Measurements from ENCODE around the gene RECQL5.

RECQL5 gene

GRCh38 chr17:75633486-75634375 lies 33.2 kb downstream of the RECQL5 start:
- DNase-seq (ENCODE audit: low read depth) = peak; percentile 34

GRCh38 chr17:75632863-75633485 lies 34.0 kb downstream of the RECQL5 start, which contains the start of gene SMIM5:
SMIM5 (plus strand) TSS chr17:75633434; CDS start chr17:75640202, 6,768 bp downstream.
- DNase-seq (ENCODE audit: low read depth) = peak; percentile 68

GRCh38 chr17:75632428-75632827 lies 34.5 kb downstream of the RECQL5 start:
- DNase-seq (ENCODE audit: low read depth) = no peak

GRCh38 chr17:75631353-75631752 lies 35.6 kb downstream of the RECQL5 start:
- no peak for DNase-seq (ENCODE audit: low read depth)

- DNase-seq (ENCODE audit: low read depth) = no peak
These were observed 36.7 kb downstream of the RECQL5 start for GRCh38 chr17:75630071-75630917.

GRCh38 chr17:75629157-75629556 lies 37.8 kb downstream of the RECQL5 start:
- no peak for DNase-seq (ENCODE audit: low read depth)

GRCh38 chr17:75628425-75628824 lies 38.5 kb downstream of the RECQL5 start:
- DNase-seq (ENCODE audit: low read depth) = no peak

GRCh38 chr17:75627094-75627493 lies 39.9 kb downstream of the RECQL5 start:
- DNase-seq (ENCODE audit: low read depth) = no peak

- no peak for DNase-seq (ENCODE audit: low read depth)
These were observed 40.4 kb downstream of the RECQL5 start for GRCh38 chr17:75626496-75627038.

- DNase-seq (ENCODE audit: low read depth) = no peak
These were observed 41.0 kb downstream of the RECQL5 start for GRCh38 chr17:75625813-75626486.

GRCh38 chr17:75624714-75625345 lies 42.1 kb downstream of the RECQL5 start:
- no peak for DNase-seq (ENCODE audit: low read depth)

GRCh38 chr17:75624021-75624420 lies 42.9 kb downstream of the RECQL5 start:
- no peak for DNase-seq (ENCODE audit: low read depth)

GRCh38 chr17:75623386-75623785 lies 43.6 kb downstream of the RECQL5 start:
- no peak for DNase-seq (ENCODE audit: low read depth)

- no peak for DNase-seq (ENCODE audit: low read depth)
These were observed 44.1 kb downstream of the RECQL5 start for GRCh38 chr17:75622771-75623273.

GRCh38 chr17:75622076-75622475 lies 44.9 kb downstream of the RECQL5 start:
- DNase-seq (ENCODE audit: low read depth) = no peak

- no peak for DNase-seq (ENCODE audit: low read depth)
These were observed 45.5 kb downstream of the RECQL5 start for GRCh38 chr17:75621489-75621888.

GRCh38 chr17:75619506-75620431 lies 47.2 kb downstream of the RECQL5 start:
- DNase-seq (ENCODE audit: low read depth) = no peak

GRCh38 chr17:75617675-75618074 lies 49.3 kb downstream of the RECQL5 start:
- no peak for DNase-seq (ENCODE audit: low read depth)

- DNase-seq (ENCODE audit: low read depth) = no peak
These were observed 49.7 kb downstream of the RECQL5 start for GRCh38 chr17:75617218-75617617.

Data from stimulated activated CD8-positive, alpha-beta memory T cell treated with anti-CD3 and anti-CD28 coated beads, Interleukin-12 subunit alpha, Interleukin-12 subunit beta, amount 100 ng/mL, for 1 hour (primary cell).